NCI-H1092 treated with DMSO at 0.1 percent for 48 hours (cell line): ENCODE measurements around the gene SLC44A5.
"Not testable (repeated sequence)": the region's sequence is repeated elsewhere in the genome, so short reads cannot be mapped to it uniquely, and the experiment has no call there.

Experiments
- DNase-seq: peaks from one replicate; lab custom pipeline; 2025; lab: John Stamatoyannopoulos, UW

SLC44A5 gene

GRCh38 chr1:75273110-75273509 lies 337.8 kb downstream of the SLC44A5 start:
- no peak for DNase-seq

DNA sequence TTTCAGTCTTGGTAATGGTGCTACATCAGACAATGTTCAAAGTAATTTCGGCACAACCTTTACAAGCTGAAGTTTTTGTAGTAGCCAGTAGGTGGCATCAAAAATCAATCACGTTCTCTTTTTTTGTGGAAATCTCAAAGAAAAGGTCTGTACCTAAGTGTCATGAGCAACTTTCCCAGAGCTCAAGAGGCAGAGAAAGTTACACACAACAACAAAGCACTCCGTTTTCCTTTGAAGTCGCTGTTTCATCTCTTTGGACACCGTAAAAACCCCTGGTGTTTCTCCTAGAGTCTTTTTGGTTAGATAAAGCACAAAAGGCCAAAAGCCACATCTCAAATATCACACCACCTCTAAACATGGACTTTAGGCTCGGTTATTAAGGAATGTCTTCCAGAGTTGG lies 345.1 kb downstream of the SLC44A5 start:
- peak; percentile 33 for DNase-seq

- DNase-seq: no peak
Measured at GRCh38 chr1:75264112-75264511, 346.8 kb downstream of the SLC44A5 start.

- not testable (repeated sequence) for DNase-seq
Measured at GRCh38 chr1:75263616-75264015, 347.3 kb downstream of the SLC44A5 start.

- DNase-seq: not testable (repeated sequence)
Measured at GRCh38 chr1:75261946-75262345, 349.0 kb downstream of the SLC44A5 start.

DNA sequence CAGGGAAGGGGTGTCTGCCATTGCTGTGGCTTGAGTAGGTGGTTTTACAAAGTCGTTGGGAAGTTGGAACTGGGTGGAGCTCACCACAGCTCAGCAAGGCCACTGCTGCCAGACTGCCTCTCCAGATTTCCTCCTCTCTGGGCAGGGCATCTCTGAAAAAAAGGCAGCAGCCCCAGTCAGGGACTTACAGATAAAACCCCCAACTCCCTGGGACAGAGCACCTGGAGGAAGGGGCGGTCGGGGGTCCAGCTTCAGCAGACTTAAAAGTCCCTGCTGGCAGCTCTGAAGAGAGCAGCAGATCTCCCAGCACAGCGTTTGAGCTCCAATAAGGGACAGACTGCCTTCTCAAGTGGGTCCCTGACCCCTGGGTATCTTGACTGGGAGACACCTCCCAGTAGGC lies 352.6 kb downstream of the SLC44A5 start:
- DNase-seq: no peak

- no peak for DNase-seq
Measured at GRCh38 chr1:75257424-75257823, 353.5 kb downstream of the SLC44A5 start.

DNA sequence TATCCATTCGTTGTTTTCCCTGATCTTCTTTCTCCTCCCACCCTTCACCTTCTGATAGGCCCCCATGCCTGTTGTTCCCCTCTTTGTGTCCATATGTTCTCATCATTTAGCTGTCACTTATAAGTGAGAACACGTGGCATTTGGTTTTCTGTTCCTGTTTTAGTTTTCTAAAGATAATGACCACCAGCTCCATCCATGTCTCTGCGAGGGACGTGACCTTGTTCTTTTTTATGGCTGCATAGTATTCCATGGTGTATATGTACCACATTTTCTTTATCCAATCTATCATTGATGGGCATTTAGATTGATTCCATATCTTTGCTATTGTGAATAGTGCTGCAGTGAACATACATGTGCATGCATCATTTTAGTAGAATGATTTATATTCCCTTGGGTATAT lies 360.8 kb downstream of the SLC44A5 start:
- not testable (repeated sequence) for DNase-seq

GRCh38 chr1:75245239-75245638 lies 365.7 kb downstream of the SLC44A5 start:
- DNase-seq: no peak

DNA sequence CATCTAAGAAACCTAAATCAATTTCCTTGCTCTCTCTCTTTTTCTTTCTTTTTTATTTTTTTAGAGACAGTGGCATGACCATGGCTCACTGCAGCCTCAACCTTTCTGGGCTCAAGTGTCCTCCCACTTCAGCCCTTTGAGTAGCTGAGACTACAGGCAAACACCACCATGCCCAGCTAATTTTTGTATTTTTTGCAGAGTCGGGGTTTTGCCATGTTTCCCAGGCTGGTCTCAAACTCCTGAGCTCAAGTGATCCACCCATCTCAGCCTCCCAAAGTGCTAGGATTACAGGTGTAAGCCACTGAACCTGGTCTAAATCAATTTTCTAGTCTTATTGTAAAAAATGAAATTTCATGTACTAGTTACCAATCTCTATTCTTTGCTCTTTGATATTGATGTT lies 367.8 kb downstream of the SLC44A5 start:
- no peak for DNase-seq

- DNase-seq: no peak
Measured at GRCh38 chr1:75237316-75237715, 373.6 kb downstream of the SLC44A5 start.

- no peak for DNase-seq
Measured at GRCh38 chr1:75234562-75234961, 376.4 kb downstream of the SLC44A5 start.

- DNase-seq: peak; percentile 42
Measured at GRCh38 chr1:75233302-75233929, 377.5 kb downstream of the SLC44A5 start.

DNA sequence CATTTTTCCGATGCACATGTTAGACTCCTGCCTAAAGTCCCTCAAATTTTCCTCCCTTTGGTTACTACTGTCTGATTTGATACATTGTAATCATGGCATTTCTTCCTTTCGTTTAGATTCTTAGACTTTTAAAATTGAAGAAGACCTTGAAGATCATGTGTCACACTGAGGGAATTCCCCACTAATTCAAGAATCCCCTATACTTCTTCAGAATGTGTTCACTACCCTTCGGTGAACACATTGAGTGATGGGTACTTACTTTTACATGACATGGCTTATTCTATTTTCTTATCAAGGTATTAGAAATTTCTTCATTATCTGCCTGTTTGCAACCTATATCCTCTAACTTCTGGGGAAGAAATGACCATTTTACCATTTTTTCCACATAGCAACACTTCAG lies 390.8 kb downstream of the SLC44A5 start:
- no peak for DNase-seq

- DNase-seq: no peak
Measured at GRCh38 chr1:75214017-75214416, 396.9 kb downstream of the SLC44A5 start.

DNA sequence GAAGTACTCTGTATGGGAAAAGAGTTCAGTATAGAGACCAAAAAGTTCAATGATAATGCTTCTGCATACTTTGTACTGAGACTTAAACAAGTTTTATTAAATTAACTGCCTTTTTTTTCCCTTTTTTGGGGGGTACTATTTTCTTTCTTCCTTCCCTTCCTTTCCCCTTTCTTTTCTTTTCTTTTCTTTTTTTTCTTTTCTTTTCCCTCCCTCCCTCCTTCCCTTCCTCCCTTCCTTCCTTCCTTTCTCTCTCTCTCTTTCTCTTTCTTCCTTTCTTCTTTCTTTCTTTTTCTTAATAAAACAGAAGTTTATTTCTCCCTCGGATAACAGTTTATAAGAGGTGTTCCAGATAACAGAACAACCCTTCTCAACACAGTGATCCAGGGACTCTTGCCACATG lies 399.3 kb downstream of the SLC44A5 start:
- no peak for DNase-seq

DNA sequence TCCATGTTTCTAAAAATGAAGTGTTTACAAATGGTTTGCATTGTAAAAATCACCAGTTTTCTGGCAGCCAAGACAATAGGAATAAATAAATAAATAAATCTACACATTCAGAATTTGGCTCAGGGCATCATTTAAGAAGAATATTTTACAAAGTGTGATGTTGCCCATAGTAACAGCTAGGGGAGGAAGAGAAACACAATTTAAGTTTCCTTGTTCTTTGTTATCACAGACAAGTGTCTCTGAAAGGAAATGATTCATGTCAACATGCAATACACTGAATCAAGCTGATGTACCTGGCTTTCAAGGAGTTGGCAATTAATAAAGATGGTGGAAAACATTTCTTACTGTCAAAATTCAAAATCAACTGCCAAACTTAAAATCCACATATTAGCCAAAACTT lies 402.1 kb downstream of the SLC44A5 start:
- no peak for DNase-seq

DNA sequence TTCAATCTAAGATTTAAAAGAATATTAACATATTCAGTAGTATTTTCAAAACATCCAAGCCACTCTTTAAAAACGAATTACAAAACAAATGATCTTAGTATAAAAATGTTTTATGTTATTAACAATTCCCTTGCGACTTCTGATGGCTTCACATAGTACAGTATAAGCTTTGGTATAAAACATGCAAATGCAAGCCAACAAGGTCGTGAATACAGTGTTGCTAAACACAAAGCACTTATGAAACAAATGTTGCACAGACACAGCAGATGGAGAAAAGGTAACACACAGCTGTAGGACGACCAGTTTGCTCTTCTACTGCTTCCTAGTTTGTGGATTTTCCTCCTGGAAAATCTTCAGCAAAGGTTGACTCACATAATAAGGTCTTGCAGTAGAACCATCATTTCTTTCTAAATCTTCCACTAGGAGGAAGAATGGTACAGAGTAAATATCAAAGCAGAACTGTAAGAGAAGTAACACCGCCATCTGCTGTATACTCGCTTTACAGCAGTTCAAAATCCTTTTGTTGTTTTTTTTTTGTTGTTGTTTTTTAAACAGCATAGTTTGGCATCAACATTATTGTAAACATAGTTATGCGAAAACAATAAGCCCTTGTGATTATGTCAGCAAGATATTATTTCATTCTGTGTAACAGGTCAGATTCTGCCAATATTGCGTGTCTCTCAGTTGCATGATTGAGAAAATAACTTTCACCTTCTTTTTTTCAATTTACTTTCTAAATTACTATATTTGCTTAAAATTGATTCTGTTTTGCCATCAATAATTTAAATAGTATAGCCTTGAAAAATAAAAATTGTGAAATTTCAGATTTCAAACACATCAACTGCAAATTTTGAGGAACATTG lies 407.3 kb downstream of the SLC44A5 start:
- DNase-seq: peak; percentile 43

DNA sequence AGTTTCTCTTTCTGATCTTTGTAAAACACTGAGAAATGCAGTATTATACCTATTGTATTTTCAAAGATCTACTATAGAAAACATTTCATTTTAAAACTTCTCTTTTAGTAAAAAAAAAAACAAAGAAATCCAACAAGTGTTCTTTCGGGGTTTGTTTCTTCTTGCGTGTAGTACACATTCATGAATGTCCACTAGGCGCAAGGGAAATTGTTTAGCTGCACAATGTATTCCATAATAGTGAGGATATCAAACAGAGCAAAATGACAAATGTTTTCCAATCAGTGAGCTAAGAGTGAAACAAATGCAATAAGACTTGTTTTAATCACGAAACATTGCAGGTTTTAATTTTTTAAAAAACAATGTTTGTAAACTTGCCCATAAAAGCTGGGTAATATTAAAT lies 408.2 kb downstream of the SLC44A5 start:
- DNase-seq: no peak

DNA sequence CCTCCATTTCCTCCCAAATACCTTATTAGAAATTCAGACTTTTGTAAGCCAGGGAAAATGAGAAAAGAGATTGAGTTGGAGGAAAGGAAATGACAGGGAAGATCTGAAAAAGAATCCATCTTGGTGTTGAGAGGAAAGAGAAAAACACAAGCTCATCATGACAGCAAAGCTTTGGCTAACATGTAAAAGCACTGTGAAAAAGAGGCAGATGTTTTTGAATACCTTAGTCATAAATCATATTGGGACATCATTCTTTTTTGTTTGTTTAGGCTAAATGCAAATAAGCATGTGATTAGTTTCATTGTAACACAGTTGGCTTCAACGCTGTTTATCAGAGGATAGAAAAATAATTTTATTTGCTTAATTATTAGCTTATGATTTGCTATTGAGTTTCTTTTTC lies 412.2 kb downstream of the SLC44A5 start:
- DNase-seq: peak; percentile 16

DNA sequence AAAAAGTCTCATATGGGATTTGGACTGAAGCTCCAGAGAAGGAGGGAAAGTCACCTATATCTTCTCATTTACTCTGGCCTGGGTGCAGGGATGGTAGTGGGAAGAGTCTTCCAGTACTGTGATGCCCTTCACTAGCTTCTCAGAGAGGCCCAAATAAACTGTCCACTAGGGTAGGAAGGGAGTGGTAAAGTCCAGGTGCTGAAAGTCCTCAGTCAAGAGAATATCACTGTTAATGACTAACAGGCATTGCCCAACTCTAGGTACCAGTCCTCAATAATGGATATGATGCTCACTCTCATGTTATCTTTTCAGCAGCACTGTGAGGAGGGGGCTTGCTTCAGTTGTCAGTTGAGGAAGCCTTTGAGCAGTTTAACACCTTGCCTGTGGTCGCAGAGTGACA lies 412.8 kb downstream of the SLC44A5 start:
- no peak for DNase-seq

DNA sequence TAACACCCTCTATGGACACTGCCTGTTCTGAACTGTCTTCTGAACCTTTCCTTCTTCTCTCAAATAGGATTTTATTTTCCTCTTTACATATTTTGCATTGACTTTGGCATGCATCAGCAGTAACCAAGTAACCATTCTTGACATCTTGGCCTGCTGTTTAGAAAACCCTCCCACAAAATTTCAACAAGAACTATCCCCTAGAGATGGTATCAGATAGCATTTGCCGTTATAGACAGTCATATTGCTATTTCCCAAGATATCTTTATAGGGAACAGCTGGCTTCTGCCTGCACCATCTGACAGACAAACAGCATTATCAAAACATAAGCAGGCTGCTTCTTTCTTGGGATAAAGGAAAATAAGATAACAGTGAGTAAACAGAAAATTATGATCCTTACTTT lies 422.0 kb downstream of the SLC44A5 start:
- no peak for DNase-seq

DNA sequence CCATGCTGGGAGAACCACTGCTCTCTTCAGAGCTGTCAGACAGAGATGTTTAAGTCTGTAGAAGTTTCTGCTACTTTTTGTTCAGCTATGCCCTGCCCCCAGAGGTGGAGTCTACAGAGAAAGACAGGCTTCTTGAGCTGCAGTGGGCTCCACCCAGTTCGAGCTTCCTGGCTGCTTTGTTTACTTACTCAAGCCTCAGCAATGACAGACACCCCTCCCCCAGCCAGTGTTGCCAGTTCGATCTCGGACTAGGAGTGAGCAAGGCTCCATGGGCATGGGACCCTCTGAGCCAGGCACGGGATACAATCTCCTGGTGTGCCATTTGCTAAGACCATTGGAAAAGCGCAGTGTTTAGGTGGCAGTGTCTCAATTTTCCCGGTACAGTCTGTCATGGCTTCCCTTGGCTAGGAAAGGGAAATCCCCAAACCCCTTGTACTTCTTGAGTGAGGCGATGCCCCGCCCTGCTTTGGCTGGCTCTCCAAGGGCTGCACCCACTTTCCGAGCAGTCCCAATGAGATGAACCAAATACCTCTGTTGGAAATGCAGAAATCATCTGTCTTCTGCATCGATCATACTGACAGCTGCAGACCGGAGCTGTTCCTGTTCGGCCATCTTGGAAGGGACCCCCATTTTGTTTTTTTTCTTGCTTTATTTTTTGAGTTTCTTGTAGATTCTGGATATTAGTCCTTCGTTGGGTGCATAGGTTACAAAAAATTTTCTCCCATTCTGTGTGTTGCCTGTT lies 429.5 kb downstream of the SLC44A5 start:
- not testable (repeated sequence) for DNase-seq
